WTC11 (cell line): ENCODE data around the gene SUSD4. TPM values are rescaled to one million over a fixed set of nuclear protein-coding genes. Genes with fewer than 3 reads are reported as not detected.

Source experiments
- ATAC-seq: fragments of 200-7000 bp; cut with Tn5 transposase; 2 replicates; pipeline ENCODE4 v1.10.0; 2021; ENCODE audit warnings: mild to moderate bottlenecking, moderate library complexity
- CTCF ChIA-PET: fragments of 300-600 bp; sonication (Branson Sonifier 250); formaldehyde crosslinking; loops from one replicate; lab custom pipeline; 2021; ENCODE audit warnings: antibody characterized with exemption; lab: Charles Lee
- POLR2A ChIA-PET: fragments of 350-600 bp; sonication (Branson Sonifier 250); formaldehyde crosslinking; loops from one replicate; lab custom pipeline; 2021; ENCODE audit warnings: antibody characterized with exemption; lab: Charles Lee
- DNase-seq: peaks from one replicate; pipeline ENCODE4 v3.0.0; 2021; ENCODE audit warnings: low spot score
- H3K27ac Mint-ChIP-seq: 2 replicates; pipeline ENCODE4 v1.8.0; 2021; ENCODE audit warnings: mixed read lengths
- H3K27me3 Mint-ChIP-seq: 2 replicates; pipeline ENCODE4 v1.8.0; 2021; ENCODE audit warnings: low read depth, mild to moderate bottlenecking, moderate library complexity, mixed read lengths
- H3K36me3 Mint-ChIP-seq: 2 replicates; pipeline ENCODE4 v1.8.0; 2021; ENCODE audit warnings: mixed read lengths
- H3K4me1 Mint-ChIP-seq: 2 replicates; pipeline ENCODE4 v1.8.0; 2022; ENCODE audit warnings: mixed read lengths
- H3K4me3 Mint-ChIP-seq: 2 replicates; pipeline ENCODE4 v1.8.0; 2021; ENCODE audit warnings: mild to moderate bottlenecking, moderate library complexity, mixed read lengths
- H3K9me3 Mint-ChIP-seq: 2 replicates; pipeline ENCODE4 v1.8.0; 2021; ENCODE audit warnings: mixed read lengths
- AFF4 ChIP-seq: sonication (generic); formaldehyde crosslinking; IDR thresholded peaks from 2 replicates; pipeline ENCODE4 v1.8.1; 2023; ENCODE audit warnings: mild to moderate bottlenecking, missing genetic modification reagents, borderline replicate concordance
- ATF1 ChIP-seq: sonication (generic); formaldehyde crosslinking; IDR thresholded peaks from 2 replicates; pipeline ENCODE4 v1.8.1; 2023; ENCODE audit warnings: mild to moderate bottlenecking, moderate library complexity, missing genetic modification reagents
- ATF2 ChIP-seq: sonication (generic); formaldehyde crosslinking; IDR thresholded peaks from 2 replicates; pipeline ENCODE4 v1.8.1; 2022; ENCODE audit warnings: low read depth, missing genetic modification reagents, borderline replicate concordance
- CREB1 ChIP-seq: sonication (generic); formaldehyde crosslinking; IDR thresholded peaks from 2 replicates; pipeline ENCODE4 v1.8.0; 2023; ENCODE audit warnings: mild to moderate bottlenecking, missing genetic modification reagents
- CREM ChIP-seq: sonication (generic); formaldehyde crosslinking; IDR thresholded peaks from 2 replicates; pipeline ENCODE4 v1.8.1; 2022; ENCODE audit warnings: mild to moderate bottlenecking, missing genetic modification reagents, moderate library complexity
- E2F4 ChIP-seq: sonication (generic); formaldehyde crosslinking; IDR thresholded peaks from 2 replicates; pipeline ENCODE4 v1.8.1; 2022; ENCODE audit warnings: low read depth, mild to moderate bottlenecking, moderate library complexity, missing genetic modification reagents, borderline replicate concordance
- EMX1 ChIP-seq: fragments of 250-450 bp; sonication (Bioruptor Pico); IDR thresholded peaks from 2 replicates; pipeline ENCODE4 v1.8.0; 2021; ENCODE audit warnings: mild to moderate bottlenecking
- FOXP1 ChIP-seq: sonication (generic); formaldehyde crosslinking; IDR thresholded peaks from 2 replicates; pipeline ENCODE4 v1.8.0; 2022; ENCODE audit warnings: missing genetic modification reagents, mild to moderate bottlenecking, moderate library complexity, borderline replicate concordance
- GABPB1 ChIP-seq: sonication (generic); formaldehyde crosslinking; IDR thresholded peaks from 2 replicates; pipeline ENCODE4 v1.8.1; 2023; ENCODE audit warnings: mild to moderate bottlenecking, missing genetic modification reagents
- IRF1 ChIP-seq: sonication (generic); formaldehyde crosslinking; IDR thresholded peaks from 2 replicates; pipeline ENCODE4 v1.8.0; 2023; ENCODE audit warnings: missing genetic modification reagents
- JAZF1 ChIP-seq: fragments of 250-450 bp; sonication (Bioruptor Pico); IDR thresholded peaks from 2 replicates; pipeline ENCODE4 v1.9.0; 2021; ENCODE audit warnings: moderate library complexity, mild to moderate bottlenecking, inconsistent platforms
- KAT7 ChIP-seq: sonication (generic); formaldehyde crosslinking; IDR thresholded peaks from 2 replicates; pipeline ENCODE4 v1.8.1; 2023; ENCODE audit warnings: missing genetic modification reagents, mild to moderate bottlenecking, borderline replicate concordance
- MYBL2 ChIP-seq: sonication (generic); formaldehyde crosslinking; IDR thresholded peaks from 2 replicates; pipeline ENCODE4 v1.8.1; 2023; ENCODE audit warnings: mild to moderate bottlenecking, moderate library complexity, missing genetic modification reagents
- NFATC4 ChIP-seq: fragments of 250-450 bp; sonication (Bioruptor Pico); IDR thresholded peaks from 2 replicates; pipeline ENCODE4 v1.9.0; 2021; ENCODE audit warnings: mild to moderate bottlenecking
- NFYB ChIP-seq: sonication (generic); formaldehyde crosslinking; conservative IDR thresholded peaks from 2 replicates; pipeline ENCODE4 v1.8.0; 2022; ENCODE audit warnings: low read depth, missing genetic modification reagents
- OVOL2 ChIP-seq: fragments of 250-450 bp; sonication (Bioruptor Pico); IDR thresholded peaks from 2 replicates; pipeline ENCODE4 v1.9.0; 2021; ENCODE audit warnings: mild to moderate bottlenecking, borderline replicate concordance
- RELA ChIP-seq: sonication (generic); formaldehyde crosslinking; IDR thresholded peaks from 2 replicates; pipeline ENCODE4 v1.8.1; 2022; ENCODE audit warnings: missing genetic modification reagents, mild to moderate bottlenecking, borderline replicate concordance
- SP1 ChIP-seq: sonication (generic); formaldehyde crosslinking; conservative IDR thresholded peaks from 2 replicates; pipeline ENCODE4 v1.8.1; 2022; ENCODE audit warnings: missing genetic modification reagents
- ZMAT4 ChIP-seq: fragments of 250-450 bp; sonication (Bioruptor Pico); IDR thresholded peaks from 2 replicates; pipeline ENCODE4 v1.9.0; 2021; ENCODE audit warnings: mild to moderate bottlenecking
- ZNF232 ChIP-seq: sonication (generic); formaldehyde crosslinking; IDR thresholded peaks from 2 replicates; pipeline ENCODE4 v1.8.0; 2022; ENCODE audit warnings: mild to moderate bottlenecking, missing genetic modification reagents
- ZNF532 ChIP-seq: fragments of 250-450 bp; sonication (Bioruptor Pico); IDR thresholded peaks from 2 replicates; pipeline ENCODE4 v1.9.0; 2021; ENCODE audit warnings: mild to moderate bottlenecking, borderline replicate concordance
- total RNA-seq: library from RNA; stranded (reverse); gene quantifications from 3 replicates; pipeline ENCODE4 v1.2.3, GENCODE V29; 2021

The SUSD4 gene
- total RNA-seq, 1 experiment from 2014 or later, result 1.8 TPM

- TF ChIP-seq ATF2 (CRISPR knock-in tag) (no peak), CREB1 (CRISPR knock-in tag) (no peak), ZMAT4 (no peak), EMX1 (CRISPR knock-in tag) (no peak), NFYB (CRISPR knock-in tag) (no peak), AFF4 (no peak)
- TF ChIP-seq, all 79 proteins: peak for 0
These were observed 160.3 kb downstream of the SUSD4 start (continued) for GRCh38 chr1:223203694-223204093.

GRCh38 chr1:223203034-223203408 is 161.0 kb downstream of the SUSD4 start:
- no peak overlapping the region for H3K4me3 Mint-ChIP-seq
- no peaks in the 10 kb centered on the region; the same call in 1 of the 2 replicates for H3K27me3 Mint-ChIP-seq
- no peaks in the 10 kb centered on the region for H3K4me1 Mint-ChIP-seq
- DNase-seq (no peak), ATAC-seq (no peak)
- POLR2A ChIA-PET, result interaction anchor here (0.6 kb wide), 1 partner anchor 260 kb away, joined by 3 read pairs; no protein-coding TSS in a partner anchor
- CTCF ChIA-PET, result interaction anchor here (1.2 kb wide), 1 partner anchor 70 kb away, joined by 4 read pairs; no protein-coding TSS in a partner anchor
- no peaks in the 10 kb centered on the region for H3K9me3 Mint-ChIP-seq
- H3K27ac Mint-ChIP-seq, result no peak overlapping the region
- no peaks in the 10 kb centered on the region for H3K36me3 Mint-ChIP-seq
- TF ChIP-seq ZNF232, result no peak
- no peak for TF ChIP-seq JAZF1 (CRISPR knock-in tag)
- no peak for TF ChIP-seq E2F4 (CRISPR knock-in tag)
- TF ChIP-seq ATF1 (CRISPR knock-in tag), result no peak
- TF ChIP-seq ZNF532, result no peak
- no peak for TF ChIP-seq CREM (CRISPR knock-in tag)
- no peak for TF ChIP-seq AFF4
- TF ChIP-seq NFYB (CRISPR knock-in tag), result no peak
- no peak for TF ChIP-seq SP1 (CRISPR knock-in tag)
- no peak for TF ChIP-seq GABPB1
- TF ChIP-seq IRF1 (CRISPR knock-in tag), result no peak
- no peak for TF ChIP-seq KAT7 (CRISPR knock-in tag)
- no peak for TF ChIP-seq FOXP1
- no peak for TF ChIP-seq OVOL2 (CRISPR knock-in tag)
- TF ChIP-seq NFATC4 (CRISPR knock-in tag), result no peak
- TF ChIP-seq RELA (CRISPR knock-in tag), result no peak
- TF ChIP-seq EMX1 (CRISPR knock-in tag), result no peak
- TF ChIP-seq MYBL2 (CRISPR knock-in tag), result no peak
